Measurements from ENCODE around the gene CLDN15.
A peak's percentile ranks its signal among the peaks of the same experiment; 100 is the strongest.

The CLDN15 gene

DNA sequence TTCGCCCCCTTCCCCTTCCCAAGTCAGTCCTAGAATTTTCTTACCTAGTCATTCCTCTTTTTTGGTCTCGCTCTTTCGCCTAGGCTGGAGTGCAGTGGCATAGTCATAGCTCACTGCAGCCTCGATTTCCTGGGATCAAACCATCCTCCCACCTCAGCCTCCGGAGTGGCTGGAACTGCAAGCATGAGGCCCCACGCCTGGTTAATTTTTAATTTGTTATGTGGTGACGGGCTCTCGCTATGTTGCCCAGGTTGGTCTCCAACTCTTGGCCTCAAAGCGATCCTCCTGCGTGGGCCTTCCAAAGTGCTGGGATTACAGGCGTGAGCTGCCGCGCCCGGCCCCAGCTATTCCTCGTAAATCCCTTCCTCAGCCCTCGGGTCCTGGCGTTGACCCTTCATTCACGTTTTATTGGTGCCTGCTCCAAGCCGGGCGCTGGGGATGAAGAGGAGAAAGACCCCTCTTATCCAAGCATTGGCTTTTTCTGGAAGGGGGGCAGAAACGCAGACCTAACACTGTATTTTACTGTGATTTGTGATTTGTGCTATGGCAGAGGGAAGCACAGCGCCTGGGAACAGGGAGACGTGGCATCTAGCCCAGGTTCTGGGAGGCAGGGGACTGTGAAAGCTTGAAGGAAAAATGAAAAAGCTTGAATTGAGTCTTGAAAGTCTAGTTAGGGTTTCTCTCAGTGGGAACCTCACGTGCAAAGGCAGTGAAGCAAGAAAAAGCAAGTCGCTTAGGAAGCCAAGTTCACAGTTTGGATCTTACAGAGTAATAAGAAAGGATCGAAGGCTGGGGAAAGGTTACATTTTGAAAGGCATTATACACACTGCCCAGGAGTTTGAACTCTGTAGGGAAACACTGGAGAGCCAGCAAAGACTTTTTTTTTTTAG lies 19.1 kb downstream of the CLDN15 start:
- peak overlapping the region; percentile 97 for H3K27ac ChIP-seq (ENCODE audit: low read depth, low read length, severe bottlenecking)
- no peaks in the 10 kb centered on the region for H3K9me3 ChIP-seq (ENCODE audit: control insufficient read depth, low read length)
- WGBS, 2 experiments (ENCODE audit: insufficient coverage in 2 of 2) = 14 to 15% methylated on average over 20 to 23 of the region's 26 CpGs
- H3K36me3 ChIP-seq (ENCODE audit: control insufficient read depth, insufficient read depth, low read length) = peaks cover 42% of the 10 kb centered on the region
- H3K4me3 ChIP-seq (ENCODE audit: extremely low read depth, insufficient read depth, low read length, poor library complexity, severe bottlenecking) = peak overlapping the region; percentile 78
- H3K4me1 ChIP-seq (ENCODE audit: control insufficient read depth, insufficient read depth, low read length, poor library complexity, severe bottlenecking) = peaks cover 19% of the 10 kb centered on the region

DNA sequence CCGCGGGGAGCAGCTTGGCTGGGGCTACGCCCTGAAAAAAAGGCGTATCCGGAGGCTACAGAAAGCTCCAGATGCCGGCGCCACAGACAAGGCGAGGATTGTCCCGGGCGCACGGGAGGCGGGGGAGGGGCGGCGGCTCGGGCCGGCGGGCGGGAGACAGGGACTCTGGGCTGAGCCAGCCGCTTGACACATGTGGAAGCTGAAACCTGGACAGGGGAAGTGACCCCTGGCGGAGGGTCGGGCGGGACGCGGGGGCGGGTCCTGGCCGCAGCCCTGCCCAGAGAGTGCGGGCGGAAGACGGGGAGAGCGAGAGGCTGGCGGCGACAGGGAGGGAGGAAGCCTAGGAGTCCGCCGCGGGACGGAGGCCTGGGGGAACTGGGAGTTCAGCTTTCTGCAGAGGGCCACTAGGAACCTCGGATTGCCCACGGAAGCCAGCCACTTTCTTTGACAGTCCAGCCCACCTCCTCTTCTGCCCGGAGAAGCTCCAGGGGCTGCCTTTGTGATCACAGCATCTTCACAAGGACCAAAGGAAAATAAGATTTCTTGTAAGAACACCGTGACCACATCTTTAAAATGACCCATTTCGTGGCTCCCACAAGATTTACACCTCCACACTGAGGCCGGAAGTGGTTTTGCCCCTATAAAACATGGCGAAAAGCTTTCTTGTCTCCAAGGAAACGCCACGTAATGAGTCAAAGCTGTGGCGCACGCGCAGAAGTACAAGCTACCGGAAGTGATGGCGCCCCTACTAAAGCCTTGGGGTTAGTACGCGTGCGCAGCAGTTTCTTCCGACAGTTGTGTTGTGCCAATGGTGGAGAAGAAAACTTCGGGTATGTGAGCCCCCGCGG lies 20.0 kb downstream of the CLDN15 start, which contains the start of the genes PLOD3 and ZNHIT1:
PLOD3 (minus strand) TSS at position 194 of the 848 bp plus-strand sequence. CDS start 307 bp downstream, outside the sequence.
ZNHIT1 (plus strand) TSS at position 778 of the 848 bp plus-strand sequence; CDS start at position 809, 31 bp downstream.
- Histone ChIP-seq H3K4me1 (ENCODE audit: control insufficient read depth, insufficient read depth, low read length, poor library complexity, severe bottlenecking) (peaks cover 19% of the 10 kb centered on the region), H3K9me3 (ENCODE audit: control insufficient read depth, low read length) (no peaks in the 10 kb centered on the region), H3K4me3 (ENCODE audit: extremely low read depth, insufficient read depth, low read length, poor library complexity, severe bottlenecking) (peak within 1 kb of the TSS; percentile 78), H3K36me3 (ENCODE audit: control insufficient read depth, insufficient read depth, low read length) (peaks cover 36% of the 10 kb centered on the region), H3K27ac (ENCODE audit: low read depth, low read length, severe bottlenecking) (peak within 1 kb of the TSS; percentile 97)
- WGBS, 2 experiments (ENCODE audit: insufficient coverage in 2 of 2) = 0% methylated on average over 52 of the region's 57 CpGs

DNA sequence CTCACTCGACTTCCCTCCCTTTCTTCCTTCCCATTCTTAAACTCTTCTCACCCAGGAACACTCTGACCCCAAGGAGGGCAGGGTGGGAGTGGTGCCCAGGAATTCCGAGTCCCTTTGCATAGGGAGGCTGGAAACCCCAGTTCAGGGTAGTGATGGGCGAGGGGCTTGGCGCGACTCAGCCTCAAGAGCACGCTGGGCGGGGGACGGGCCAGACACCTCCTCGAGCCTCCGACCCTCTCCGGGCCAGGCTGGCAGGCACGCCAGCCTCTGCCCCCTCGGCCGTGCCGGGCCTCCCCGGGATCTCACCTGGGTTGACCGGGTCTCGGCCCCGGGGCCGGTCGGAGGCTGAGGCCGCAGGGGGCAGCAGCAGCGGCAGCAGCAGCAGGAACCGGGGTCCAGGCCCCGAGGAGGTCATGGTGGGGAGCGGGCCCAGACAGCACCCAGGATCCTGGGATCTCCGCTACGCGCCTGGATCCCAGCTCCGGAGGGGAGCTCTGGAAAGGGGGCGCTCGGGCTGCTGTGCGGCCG lies 20.7 kb downstream of the CLDN15 start:
- H3K4me3 ChIP-seq (ENCODE audit: extremely low read depth, insufficient read depth, low read length, poor library complexity, severe bottlenecking) = peak overlapping the region; percentile 78
- H3K9me3 ChIP-seq (ENCODE audit: control insufficient read depth, low read length) = no peaks in the 10 kb centered on the region
- H3K36me3 ChIP-seq (ENCODE audit: control insufficient read depth, insufficient read depth, low read length) = peaks cover 39% of the 10 kb centered on the region
- WGBS, 2 experiments (ENCODE audit: insufficient coverage in 2 of 2) = 0 to 2% methylated on average over 27 of the region's 34 CpGs
- peak overlapping the region; percentile 97 for H3K27ac ChIP-seq (ENCODE audit: low read depth, low read length, severe bottlenecking)
- peaks cover 15% of the 10 kb centered on the region for H3K4me1 ChIP-seq (ENCODE audit: control insufficient read depth, insufficient read depth, low read length, poor library complexity, severe bottlenecking)

DNA sequence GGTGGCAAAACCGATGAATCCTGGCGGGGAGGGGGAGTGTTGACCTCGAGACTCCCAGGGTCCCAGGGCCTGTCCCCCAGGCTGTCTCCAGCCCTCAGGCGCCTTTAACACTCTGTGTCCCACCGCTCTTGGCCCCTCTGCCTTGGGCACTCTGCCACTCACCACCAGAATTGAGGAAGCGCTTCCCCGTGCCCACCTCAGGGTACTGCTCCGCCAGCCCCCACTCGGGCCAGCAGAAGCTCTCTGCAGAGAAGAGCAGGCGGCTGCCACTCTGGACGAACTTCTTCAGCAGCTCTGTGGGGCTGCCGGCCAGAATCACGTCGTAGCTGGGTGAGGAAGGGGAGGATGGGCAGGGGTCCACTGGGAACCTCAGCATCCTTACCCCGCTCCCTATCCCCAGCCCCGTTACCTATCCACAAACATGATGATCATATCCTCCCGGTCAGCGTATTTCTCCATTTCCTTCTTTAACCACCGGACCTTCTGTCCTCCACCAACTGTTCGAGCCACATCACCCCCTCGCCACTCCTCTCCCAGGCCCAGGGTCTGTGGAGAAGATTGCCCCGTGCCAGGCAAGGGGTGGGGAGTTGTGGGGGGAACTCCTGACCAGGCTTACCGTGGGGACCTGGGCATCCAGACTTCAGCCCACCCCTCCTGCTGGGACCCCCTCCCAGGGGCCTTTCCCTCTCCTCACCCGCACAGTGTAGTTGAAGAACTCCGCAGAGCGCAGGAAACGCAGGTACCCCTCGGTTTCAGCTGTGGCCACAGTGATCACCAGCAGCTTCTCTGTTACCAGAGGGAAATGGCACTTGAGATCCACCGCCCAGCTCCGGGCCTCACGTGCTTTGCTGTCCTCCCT lies 21.4 kb downstream of the CLDN15 start:
- H3K4me3 ChIP-seq (ENCODE audit: extremely low read depth, insufficient read depth, low read length, poor library complexity, severe bottlenecking) = peak overlapping the region; percentile 78
- peaks cover 41% of the 10 kb centered on the region for H3K36me3 ChIP-seq (ENCODE audit: control insufficient read depth, insufficient read depth, low read length)
- 69 to 74% methylated on average over 15 to 21 of the region's 31 CpGs for WGBS, 2 experiments (ENCODE audit: insufficient coverage in 2 of 2)
- no peak overlapping the region for H3K27ac ChIP-seq (ENCODE audit: low read depth, low read length, severe bottlenecking)
- peaks cover 15% of the 10 kb centered on the region for H3K4me1 ChIP-seq (ENCODE audit: control insufficient read depth, insufficient read depth, low read length, poor library complexity, severe bottlenecking)
- no peaks in the 10 kb centered on the region for H3K9me3 ChIP-seq (ENCODE audit: control insufficient read depth, low read length)

DNA sequence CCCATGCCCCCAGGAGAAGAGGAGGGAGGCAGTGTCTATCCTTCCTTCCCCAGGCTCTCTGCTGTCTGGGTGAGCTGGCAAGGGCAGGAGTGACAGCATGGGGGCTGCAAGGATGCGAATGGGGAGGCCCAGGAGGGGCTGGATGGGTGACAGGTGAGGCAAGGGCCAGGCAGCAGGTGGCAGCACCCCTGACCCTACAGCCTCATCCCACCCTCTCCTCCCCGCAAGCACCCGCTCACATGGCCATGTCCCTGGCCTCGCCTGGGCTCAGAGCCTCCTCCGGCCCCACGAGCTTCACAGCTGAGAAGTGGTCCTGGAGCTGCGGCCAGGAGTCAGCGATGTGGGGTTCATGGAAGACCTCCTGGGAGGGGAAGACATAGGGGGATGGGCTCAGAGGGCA lies 25.6 kb downstream of the CLDN15 start:
- H3K4me1 ChIP-seq (ENCODE audit: control insufficient read depth, insufficient read depth, low read length, poor library complexity, severe bottlenecking) = peaks cover 8% of the 10 kb centered on the region
- H3K36me3 ChIP-seq (ENCODE audit: control insufficient read depth, insufficient read depth, low read length) = peaks cover 64% of the 10 kb centered on the region
- no peaks in the 10 kb centered on the region for H3K9me3 ChIP-seq (ENCODE audit: control insufficient read depth, low read length)
- H3K4me3 ChIP-seq (ENCODE audit: extremely low read depth, insufficient read depth, low read length, poor library complexity, severe bottlenecking) = no peak overlapping the region
- 97 to 100% methylated on average over 3 to 5 of the region's 8 CpGs for WGBS, 2 experiments (ENCODE audit: insufficient coverage in 2 of 2)
- H3K27ac ChIP-seq (ENCODE audit: low read depth, low read length, severe bottlenecking) = no peak overlapping the region

DNA sequence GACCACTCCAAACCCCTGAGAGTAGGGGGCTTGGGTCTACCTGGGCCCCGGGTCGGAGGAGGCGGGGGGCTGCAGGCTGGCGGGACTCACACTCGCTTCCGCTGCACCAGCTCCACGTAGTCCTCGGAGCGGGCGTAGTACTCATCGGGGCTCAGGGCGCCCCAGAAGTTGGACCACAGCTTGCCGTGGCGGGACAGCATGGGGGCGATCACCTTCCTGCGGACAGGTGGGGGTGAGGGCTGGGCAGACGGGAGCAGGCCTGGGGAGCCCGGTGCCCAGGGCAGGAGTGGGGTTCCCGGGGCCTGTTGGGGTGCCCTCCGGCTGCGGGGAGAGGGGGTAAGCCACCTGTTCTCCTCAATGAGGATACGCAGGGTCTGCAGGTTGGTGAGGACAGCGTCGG lies 26.1 kb downstream of the CLDN15 start:
- peaks cover 66% of the 10 kb centered on the region for H3K36me3 ChIP-seq (ENCODE audit: control insufficient read depth, insufficient read depth, low read length)
- peaks cover 8% of the 10 kb centered on the region for H3K4me1 ChIP-seq (ENCODE audit: control insufficient read depth, insufficient read depth, low read length, poor library complexity, severe bottlenecking)
- no peaks in the 10 kb centered on the region for H3K9me3 ChIP-seq (ENCODE audit: control insufficient read depth, low read length)
- no peak overlapping the region for H3K27ac ChIP-seq (ENCODE audit: low read depth, low read length, severe bottlenecking)
- WGBS, 2 experiments (ENCODE audit: insufficient coverage in 2 of 2) = 97 to 98% methylated on average over 14 to 23 of the region's 24 CpGs
- no peak overlapping the region for H3K4me3 ChIP-seq (ENCODE audit: extremely low read depth, insufficient read depth, low read length, poor library complexity, severe bottlenecking)

DNA sequence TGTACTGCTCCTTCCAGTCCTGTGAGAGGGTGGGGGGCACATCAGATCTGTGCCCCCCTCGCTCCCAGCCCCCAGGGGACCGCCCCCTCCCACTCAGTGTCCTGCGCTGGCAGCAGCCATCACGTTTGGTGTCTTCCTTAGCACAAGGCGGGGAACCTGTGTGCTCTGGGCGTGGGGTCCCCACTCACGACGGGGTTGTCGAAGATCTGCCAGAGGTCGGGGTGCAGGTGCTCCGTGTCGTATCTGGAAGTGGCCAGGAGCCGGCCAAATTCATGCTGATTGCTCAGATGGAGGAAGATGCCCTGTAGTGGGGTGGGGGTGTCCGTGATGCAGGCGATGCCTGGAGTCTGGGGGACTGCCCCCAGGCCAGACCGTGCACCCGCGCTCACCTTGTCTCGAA lies 27.5 kb downstream of the CLDN15 start:
- no peaks in the 10 kb centered on the region for H3K4me1 ChIP-seq (ENCODE audit: control insufficient read depth, insufficient read depth, low read length, poor library complexity, severe bottlenecking)
- no peak overlapping the region for H3K27ac ChIP-seq (ENCODE audit: low read depth, low read length, severe bottlenecking)
- H3K4me3 ChIP-seq (ENCODE audit: extremely low read depth, insufficient read depth, low read length, poor library complexity, severe bottlenecking) = no peak overlapping the region
- 95 to 96% methylated on average over 15 of the region's 19 CpGs for WGBS, 2 experiments (ENCODE audit: insufficient coverage in 2 of 2)
- H3K9me3 ChIP-seq (ENCODE audit: control insufficient read depth, low read length) = no peaks in the 10 kb centered on the region
- peaks cover 64% of the 10 kb centered on the region for H3K36me3 ChIP-seq (ENCODE audit: control insufficient read depth, insufficient read depth, low read length)

DNA sequence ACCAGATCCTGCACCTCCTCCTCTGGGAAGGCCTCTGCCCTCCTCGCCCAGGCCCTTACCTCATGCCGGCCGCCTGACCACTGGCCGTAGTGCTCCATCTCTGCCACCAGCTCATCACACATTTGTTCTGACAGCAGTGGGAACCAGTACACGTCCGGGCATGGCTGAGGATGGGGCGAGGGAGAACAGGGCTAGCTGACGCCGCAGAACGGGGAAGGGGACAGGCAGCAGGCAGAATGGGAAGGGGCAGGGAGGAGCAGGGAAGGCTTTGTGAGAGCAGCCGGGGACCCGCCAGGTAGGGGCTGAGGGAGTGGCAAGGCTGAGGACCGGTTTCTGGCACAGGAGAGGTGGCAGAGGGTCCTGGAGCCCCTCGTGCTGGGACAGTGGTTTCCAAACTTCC lies 28.8 kb downstream of the CLDN15 start:
- 93 to 98% methylated on average over 12 to 13 of the region's 14 CpGs for WGBS, 2 experiments (ENCODE audit: insufficient coverage in 2 of 2)
- no peaks in the 10 kb centered on the region for H3K4me1 ChIP-seq (ENCODE audit: control insufficient read depth, insufficient read depth, low read length, poor library complexity, severe bottlenecking)
- H3K9me3 ChIP-seq (ENCODE audit: control insufficient read depth, low read length) = no peaks in the 10 kb centered on the region
- H3K36me3 ChIP-seq (ENCODE audit: control insufficient read depth, insufficient read depth, low read length) = peaks cover 55% of the 10 kb centered on the region
- no peak overlapping the region for H3K4me3 ChIP-seq (ENCODE audit: extremely low read depth, insufficient read depth, low read length, poor library complexity, severe bottlenecking)
- H3K27ac ChIP-seq (ENCODE audit: low read depth, low read length, severe bottlenecking) = no peak overlapping the region

DNA sequence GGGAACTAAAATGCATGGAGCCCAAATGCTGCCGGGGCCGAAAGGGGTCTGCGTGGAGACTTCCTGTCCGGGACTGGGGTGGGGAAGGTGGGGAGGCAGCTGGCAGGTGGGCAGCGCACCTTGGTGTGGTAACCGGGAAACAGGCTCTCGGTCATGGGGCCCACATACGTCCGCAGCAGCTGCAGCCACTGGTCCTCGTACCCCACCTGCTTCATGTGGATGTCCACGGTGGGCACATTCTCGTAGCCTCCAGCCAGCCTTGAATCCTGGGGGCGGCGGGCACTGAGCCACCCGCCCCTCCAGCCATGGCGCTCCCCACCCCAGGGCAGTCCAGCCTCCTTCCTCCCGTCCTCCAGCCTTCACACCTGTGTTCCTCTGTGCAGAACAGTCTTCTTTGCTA lies 30.1 kb downstream of the CLDN15 start:
- H3K9me3 ChIP-seq (ENCODE audit: control insufficient read depth, low read length) = no peaks in the 10 kb centered on the region
- H3K36me3 ChIP-seq (ENCODE audit: control insufficient read depth, insufficient read depth, low read length) = peaks cover 51% of the 10 kb centered on the region
- H3K4me1 ChIP-seq (ENCODE audit: control insufficient read depth, insufficient read depth, low read length, poor library complexity, severe bottlenecking) = no peaks in the 10 kb centered on the region
- 93 to 96% methylated on average over 12 to 15 of the region's 17 CpGs for WGBS, 2 experiments (ENCODE audit: insufficient coverage in 2 of 2)
- no peak overlapping the region for H3K27ac ChIP-seq (ENCODE audit: low read depth, low read length, severe bottlenecking)
- H3K4me3 ChIP-seq (ENCODE audit: extremely low read depth, insufficient read depth, low read length, poor library complexity, severe bottlenecking) = no peak overlapping the region

DNA sequence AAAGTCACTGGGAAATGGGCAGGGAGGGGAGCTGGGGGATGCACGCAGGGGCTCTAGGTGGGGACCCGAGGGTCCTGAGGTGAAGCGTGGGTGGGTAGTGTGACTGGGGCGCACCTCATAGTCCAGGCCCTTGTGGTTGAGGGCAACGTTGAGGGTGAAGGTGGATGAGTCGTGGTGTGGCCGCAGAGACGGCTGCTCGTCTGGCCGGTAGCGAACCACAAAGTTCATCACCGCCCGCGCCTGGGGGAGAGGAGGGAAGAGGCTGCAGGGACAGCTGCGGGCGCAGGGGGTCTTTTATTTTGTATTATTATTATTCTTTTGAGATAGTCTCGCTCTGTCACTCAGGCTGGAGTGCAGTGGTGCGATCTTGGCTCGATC lies 30.9 kb downstream of the CLDN15 start:
- Histone ChIP-seq H3K4me1 (ENCODE audit: control insufficient read depth, insufficient read depth, low read length, poor library complexity, severe bottlenecking) (no peaks in the 10 kb centered on the region), H3K36me3 (ENCODE audit: control insufficient read depth, insufficient read depth, low read length) (peaks cover 43% of the 10 kb centered on the region), H3K4me3 (ENCODE audit: extremely low read depth, insufficient read depth, low read length, poor library complexity, severe bottlenecking) (no peak overlapping the region), H3K9me3 (ENCODE audit: control insufficient read depth, low read length) (no peaks in the 10 kb centered on the region), H3K27ac (ENCODE audit: low read depth, low read length, severe bottlenecking) (no peak overlapping the region)
- 97% methylated on average over 17 to 18 of the region's 19 CpGs for WGBS, 2 experiments (ENCODE audit: insufficient coverage in 2 of 2)
